ENCODE results near the gene PAPSS1.

The PAPSS1 gene

DNA sequence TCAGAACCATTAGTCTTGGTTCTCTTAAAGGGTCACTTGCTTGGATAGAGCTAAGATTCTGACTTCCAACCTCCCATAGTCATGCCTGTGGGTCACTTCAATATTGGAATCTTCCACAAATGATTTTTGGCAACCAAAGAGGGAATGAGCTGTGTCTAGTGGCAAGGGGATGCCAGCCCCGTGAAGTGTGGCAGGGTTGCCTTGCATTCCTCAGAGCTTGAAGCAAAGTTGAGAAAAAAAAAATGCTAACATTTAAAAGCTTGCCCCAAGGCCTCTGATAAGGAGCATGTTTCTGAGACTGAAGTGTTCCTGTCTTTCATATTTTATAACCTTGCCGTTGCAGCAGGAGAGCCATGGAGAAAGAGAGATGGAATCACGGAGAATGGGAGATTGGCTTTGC, 120.2 kb downstream of the PAPSS1 start:
- no peak overlapping the region for H3K27ac ChIP-seq (ENCODE audit: low read depth, low read length)
- WGBS (ENCODE audit: extremely low coverage, insufficient coverage, low lambda C conversion rate), result no CpG with 5 or more reads among the region's 3 CpGs
- H3K4ac ChIP-seq (ENCODE audit: low read depth, low read length), result no peak overlapping the region
- no peak overlapping the region for H3K56ac ChIP-seq (ENCODE audit: low read length)
- no peak overlapping the region for H3K9ac ChIP-seq (ENCODE audit: low read length)
- H4K5ac ChIP-seq (ENCODE audit: low read length), result no peak overlapping the region
- no peak overlapping the region for H3K18ac ChIP-seq (ENCODE audit: low read length)
- H2BK15ac ChIP-seq (replicated peaks; ENCODE audit: low read depth), result no peak overlapping the region
- no peaks in the 10 kb centered on the region for H3K36me3 ChIP-seq (ENCODE audit: control insufficient read depth, insufficient read depth, low read length)
- H3K79me1 ChIP-seq (ENCODE audit: low read length), result no peaks in the 10 kb centered on the region
- no peak overlapping the region for H2BK120ac ChIP-seq (ENCODE audit: low read depth, low read length)
- H2AK5ac ChIP-seq (ENCODE audit: low read length), result no peak overlapping the region
- no peak overlapping the region for H3K4me2 ChIP-seq (ENCODE audit: low read length)
- no peak overlapping the region for H2BK5ac ChIP-seq (ENCODE audit: low read length)
- DNase-seq, result no peak
- no peak overlapping the region for H3K23ac ChIP-seq (ENCODE audit: low read length)
- H3K27me3 ChIP-seq (ENCODE audit: insufficient read depth, low read length, poor library complexity), result no peaks in the 10 kb centered on the region
- no peak overlapping the region for H4K8ac ChIP-seq (ENCODE audit: low read depth, low read length)
- no peak overlapping the region for H3K4me3 ChIP-seq (ENCODE audit: low read length)
- H3K79me2 ChIP-seq (ENCODE audit: control insufficient read depth, insufficient read depth, low read length), result no peaks in the 10 kb centered on the region
- no peaks in the 10 kb centered on the region for H3K4me1 ChIP-seq (ENCODE audit: control insufficient read depth, low read depth, low read length)

DNA sequence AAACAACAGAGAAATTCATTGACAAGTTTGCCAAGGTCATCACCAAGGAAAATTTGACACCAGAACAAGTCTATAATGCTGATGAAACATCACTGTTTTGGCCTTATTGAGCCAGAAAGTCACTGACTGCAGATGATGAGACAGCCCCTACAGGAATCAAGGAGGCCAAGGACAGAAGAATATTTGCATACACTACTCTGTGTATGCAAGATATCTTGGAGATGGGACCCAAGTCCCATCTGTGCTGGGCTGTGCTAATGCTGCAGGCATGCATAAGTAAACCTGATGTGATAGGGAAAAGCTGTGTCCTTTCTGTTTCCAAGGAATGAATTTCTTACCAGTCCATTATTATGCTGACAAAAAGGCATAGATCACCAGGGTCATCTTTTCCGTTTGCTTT, 126.8 kb downstream of the PAPSS1 start:
- Histone ChIP-seq H3K4me3 (ENCODE audit: low read length) (no peak overlapping the region), H3K79me2 (ENCODE audit: control insufficient read depth, insufficient read depth, low read length) (no peaks in the 10 kb centered on the region), H3K4me1 (ENCODE audit: control insufficient read depth, low read depth, low read length) (no peaks in the 10 kb centered on the region), H3K56ac (ENCODE audit: low read length) (no peak overlapping the region), H3K27me3 (ENCODE audit: insufficient read depth, low read length, poor library complexity) (no peaks in the 10 kb centered on the region), H2BK15ac (replicated peaks; ENCODE audit: low read depth) (no peak overlapping the region), H3K9ac (ENCODE audit: low read length) (no peak overlapping the region), H4K8ac (ENCODE audit: low read depth, low read length) (no peak overlapping the region), H3K4me2 (ENCODE audit: low read length) (no peak overlapping the region), H2BK5ac (ENCODE audit: low read length) (no peak overlapping the region), H4K5ac (ENCODE audit: low read length) (no peak overlapping the region), H2AK5ac (ENCODE audit: low read length) (no peak overlapping the region), H3K27ac (ENCODE audit: low read depth, low read length) (no peak overlapping the region), H3K79me1 (ENCODE audit: low read length) (no peaks in the 10 kb centered on the region), H3K23ac (ENCODE audit: low read length) (no peak overlapping the region), H3K4ac (ENCODE audit: low read depth, low read length) (no peak overlapping the region), H3K18ac (ENCODE audit: low read length) (no peak overlapping the region), H2BK120ac (ENCODE audit: low read depth, low read length) (no peak overlapping the region), H3K36me3 (ENCODE audit: control insufficient read depth, insufficient read depth, low read length) (no peaks in the 10 kb centered on the region)
- no peak for DNase-seq
- WGBS (ENCODE audit: extremely low coverage, insufficient coverage, low lambda C conversion rate), result no CpG with 5 or more reads among the region's 1 CpG

DNA sequence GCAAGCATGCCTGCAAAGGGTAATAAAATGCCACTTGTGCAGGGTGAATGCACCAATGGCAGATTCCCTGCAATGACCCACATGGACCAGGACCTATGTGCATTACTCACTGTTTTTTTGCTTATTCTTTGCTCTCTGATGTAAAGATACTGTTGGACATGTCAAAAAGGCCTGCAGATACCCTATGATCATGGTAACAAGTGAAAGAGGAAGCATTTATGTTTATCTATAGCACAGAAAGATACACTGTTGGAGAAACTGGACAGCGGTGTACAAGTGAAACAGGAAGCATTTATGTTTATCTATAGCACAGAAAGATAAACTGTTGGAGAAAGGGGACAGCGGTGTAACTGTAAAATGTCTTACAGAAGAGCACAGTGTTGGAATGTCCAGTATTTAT, 127.5 kb downstream of the PAPSS1 start:
- no peaks in the 10 kb centered on the region for H3K27me3 ChIP-seq (ENCODE audit: insufficient read depth, low read length, poor library complexity)
- H2AK5ac ChIP-seq (ENCODE audit: low read length), result no peak overlapping the region
- H3K79me2 ChIP-seq (ENCODE audit: control insufficient read depth, insufficient read depth, low read length), result no peaks in the 10 kb centered on the region
- no peak overlapping the region for H3K56ac ChIP-seq (ENCODE audit: low read length)
- DNase-seq, result no peak
- H3K4me1 ChIP-seq (ENCODE audit: control insufficient read depth, low read depth, low read length), result no peaks in the 10 kb centered on the region
- H3K18ac ChIP-seq (ENCODE audit: low read length), result no peak overlapping the region
- H2BK15ac ChIP-seq (replicated peaks; ENCODE audit: low read depth), result no peak overlapping the region
- no peaks in the 10 kb centered on the region for H3K79me1 ChIP-seq (ENCODE audit: low read length)
- no CpG with 5 or more reads among the region's 2 CpGs for WGBS (ENCODE audit: extremely low coverage, insufficient coverage, low lambda C conversion rate)
- no peak overlapping the region for H3K4me3 ChIP-seq (ENCODE audit: low read length)
- H4K8ac ChIP-seq (ENCODE audit: low read depth, low read length), result no peak overlapping the region
- H3K4ac ChIP-seq (ENCODE audit: low read depth, low read length), result no peak overlapping the region
- H3K4me2 ChIP-seq (ENCODE audit: low read length), result no peak overlapping the region
- no peaks in the 10 kb centered on the region for H3K36me3 ChIP-seq (ENCODE audit: control insufficient read depth, insufficient read depth, low read length)
- no peak overlapping the region for H4K5ac ChIP-seq (ENCODE audit: low read length)
- H3K23ac ChIP-seq (ENCODE audit: low read length), result no peak overlapping the region
- H3K27ac ChIP-seq (ENCODE audit: low read depth, low read length), result no peak overlapping the region
- no peak overlapping the region for H2BK5ac ChIP-seq (ENCODE audit: low read length)
- no peak overlapping the region for H2BK120ac ChIP-seq (ENCODE audit: low read depth, low read length)
- no peak overlapping the region for H3K9ac ChIP-seq (ENCODE audit: low read length)

DNA sequence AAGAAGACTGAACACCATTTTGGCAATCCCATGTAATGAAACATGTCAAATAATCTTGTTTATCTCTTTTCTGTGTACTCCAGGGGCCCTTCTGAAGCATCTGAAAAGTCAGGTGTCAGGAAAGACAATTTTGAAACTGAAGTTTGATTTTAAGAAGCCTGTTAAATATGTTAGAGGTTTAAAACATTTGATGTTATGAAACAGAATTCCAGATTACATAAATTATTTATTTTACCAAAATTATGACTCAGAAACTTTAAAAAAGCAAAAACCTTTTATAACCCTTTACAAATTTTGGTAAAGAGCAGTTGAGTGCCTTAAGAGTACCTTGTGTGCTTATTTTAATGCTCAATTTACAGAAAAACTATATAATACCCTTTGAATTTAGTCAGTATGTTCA, 130.8 kb downstream of the PAPSS1 start:
- Histone ChIP-seq H3K4ac (ENCODE audit: low read depth, low read length) (no peak overlapping the region), H3K4me2 (ENCODE audit: low read length) (no peak overlapping the region), H2BK5ac (ENCODE audit: low read length) (no peak overlapping the region), H3K9ac (ENCODE audit: low read length) (no peak overlapping the region), H3K79me2 (ENCODE audit: control insufficient read depth, insufficient read depth, low read length) (no peaks in the 10 kb centered on the region), H3K4me3 (ENCODE audit: low read length) (no peak overlapping the region), H3K79me1 (ENCODE audit: low read length) (no peaks in the 10 kb centered on the region), H4K5ac (ENCODE audit: low read length) (no peak overlapping the region), H3K4me1 (ENCODE audit: control insufficient read depth, low read depth, low read length) (no peaks in the 10 kb centered on the region), H4K8ac (ENCODE audit: low read depth, low read length) (no peak overlapping the region), H2AK5ac (ENCODE audit: low read length) (no peak overlapping the region), H2BK15ac (replicated peaks; ENCODE audit: low read depth) (no peak overlapping the region), H3K56ac (ENCODE audit: low read length) (no peak overlapping the region), H2BK120ac (ENCODE audit: low read depth, low read length) (no peak overlapping the region), H3K23ac (ENCODE audit: low read length) (no peak overlapping the region), H3K36me3 (ENCODE audit: control insufficient read depth, insufficient read depth, low read length) (no peaks in the 10 kb centered on the region), H3K27me3 (ENCODE audit: insufficient read depth, low read length, poor library complexity) (no peaks in the 10 kb centered on the region), H3K18ac (ENCODE audit: low read length) (no peak overlapping the region), H3K27ac (ENCODE audit: low read depth, low read length) (no peak overlapping the region)
- no peak for DNase-seq

DNA sequence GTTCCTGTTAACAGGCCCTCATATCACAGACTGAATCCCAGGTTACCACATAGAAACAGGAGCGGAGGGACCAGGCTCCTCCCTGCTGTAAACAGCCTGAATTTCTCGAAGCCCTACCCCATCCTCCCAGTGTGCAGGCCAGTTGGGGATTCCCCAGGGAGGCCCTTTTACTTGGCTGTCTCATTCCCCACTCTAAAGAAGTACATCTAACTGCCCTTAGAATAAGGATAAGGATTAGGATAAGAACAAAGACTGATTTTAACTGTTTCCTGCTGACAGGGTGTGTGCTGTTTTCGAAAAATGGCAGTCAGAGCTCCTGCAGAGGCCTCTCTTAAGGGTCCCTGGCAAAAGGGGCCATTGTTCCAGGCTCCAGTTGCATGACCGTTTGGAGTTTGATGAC, 133.7 kb downstream of the PAPSS1 start:
- no peak overlapping the region for H2BK120ac ChIP-seq (ENCODE audit: low read depth, low read length)
- H4K8ac ChIP-seq (ENCODE audit: low read depth, low read length), result no peak overlapping the region
- H3K9ac ChIP-seq (ENCODE audit: low read length), result no peak overlapping the region
- H2BK5ac ChIP-seq (ENCODE audit: low read length), result no peak overlapping the region
- H3K56ac ChIP-seq (ENCODE audit: low read length), result no peak overlapping the region
- H3K4me2 ChIP-seq (ENCODE audit: low read length), result no peak overlapping the region
- H3K23ac ChIP-seq (ENCODE audit: low read length), result no peak overlapping the region
- H3K27me3 ChIP-seq (ENCODE audit: insufficient read depth, low read length, poor library complexity), result no peaks in the 10 kb centered on the region
- no peak overlapping the region for H3K27ac ChIP-seq (ENCODE audit: low read depth, low read length)
- H3K79me1 ChIP-seq (ENCODE audit: low read length), result no peaks in the 10 kb centered on the region
- no peak overlapping the region for H3K4me3 ChIP-seq (ENCODE audit: low read length)
- no peak overlapping the region for H3K4ac ChIP-seq (ENCODE audit: low read depth, low read length)
- H4K5ac ChIP-seq (ENCODE audit: low read length), result no peak overlapping the region
- no peaks in the 10 kb centered on the region for H3K4me1 ChIP-seq (ENCODE audit: control insufficient read depth, low read depth, low read length)
- no peaks in the 10 kb centered on the region for H3K36me3 ChIP-seq (ENCODE audit: control insufficient read depth, insufficient read depth, low read length)
- DNase-seq, result no peak
- no peak overlapping the region for H3K18ac ChIP-seq (ENCODE audit: low read length)
- H3K79me2 ChIP-seq (ENCODE audit: control insufficient read depth, insufficient read depth, low read length), result no peaks in the 10 kb centered on the region
- H2BK15ac ChIP-seq (replicated peaks; ENCODE audit: low read depth), result no peak overlapping the region
- no CpG with 5 or more reads among the region's 4 CpGs for WGBS (ENCODE audit: extremely low coverage, insufficient coverage, low lambda C conversion rate)
- no peak overlapping the region for H2AK5ac ChIP-seq (ENCODE audit: low read length)

DNA sequence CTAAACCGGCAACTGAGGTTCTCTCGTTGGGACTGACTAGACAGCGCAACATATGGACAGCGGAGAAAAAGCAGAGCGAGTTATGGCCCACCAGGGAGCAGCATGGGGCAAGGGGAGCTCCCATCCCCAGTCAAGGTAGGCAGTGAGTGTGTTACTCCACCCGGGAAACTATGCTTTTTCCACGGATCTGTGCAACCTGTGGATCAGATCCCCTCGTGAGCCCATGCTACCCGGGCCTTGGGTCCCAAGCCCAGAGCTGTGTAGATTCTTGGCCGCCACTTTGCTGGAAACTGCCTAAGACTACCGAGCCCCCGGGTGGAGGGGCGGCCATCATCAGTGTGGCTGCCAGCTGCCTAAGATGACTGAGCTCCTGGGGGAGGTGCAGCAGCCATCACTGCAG, 140.9 kb downstream of the PAPSS1 start:
- no peaks in the 10 kb centered on the region for H3K79me1 ChIP-seq (ENCODE audit: low read length)
- H3K4ac ChIP-seq (ENCODE audit: low read depth, low read length), result no peak overlapping the region
- no peak overlapping the region for H3K4me2 ChIP-seq (ENCODE audit: low read length)
- H3K79me2 ChIP-seq (ENCODE audit: control insufficient read depth, insufficient read depth, low read length), result no peaks in the 10 kb centered on the region
- no peaks in the 10 kb centered on the region for H3K4me1 ChIP-seq (ENCODE audit: control insufficient read depth, low read depth, low read length)
- no peak overlapping the region for H4K5ac ChIP-seq (ENCODE audit: low read length)
- no peak overlapping the region for H2AK5ac ChIP-seq (ENCODE audit: low read length)
- no peaks in the 10 kb centered on the region for H3K36me3 ChIP-seq (ENCODE audit: control insufficient read depth, insufficient read depth, low read length)
- no peak overlapping the region for H4K8ac ChIP-seq (ENCODE audit: low read depth, low read length)
- H3K27ac ChIP-seq (ENCODE audit: low read depth, low read length), result no peak overlapping the region
- H3K4me3 ChIP-seq (ENCODE audit: low read length), result no peak overlapping the region
- H2BK120ac ChIP-seq (ENCODE audit: low read depth, low read length), result no peak overlapping the region
- no peak overlapping the region for H3K56ac ChIP-seq (ENCODE audit: low read length)
- H3K27me3 ChIP-seq (ENCODE audit: insufficient read depth, low read length, poor library complexity), result no peaks in the 10 kb centered on the region
- H2BK15ac ChIP-seq (replicated peaks; ENCODE audit: low read depth), result no peak overlapping the region
- no peak overlapping the region for H3K23ac ChIP-seq (ENCODE audit: low read length)
- no peak for DNase-seq
- no peak overlapping the region for H3K18ac ChIP-seq (ENCODE audit: low read length)
- no peak overlapping the region for H2BK5ac ChIP-seq (ENCODE audit: low read length)
- WGBS (ENCODE audit: extremely low coverage, insufficient coverage, low lambda C conversion rate), result no CpG with 5 or more reads among the region's 13 CpGs
- no peak overlapping the region for H3K9ac ChIP-seq (ENCODE audit: low read length)

Measured in mesendoderm (in vitro differentiated cells).